ENCODE data around the gene SORCS2. TPM values are rescaled to one million over a fixed set of nuclear protein-coding genes. Genes with fewer than 3 reads are reported as not detected.

The SORCS2 gene
- total RNA-seq, 1 donor from 2014 or later, result 13.4 TPM

DNA sequence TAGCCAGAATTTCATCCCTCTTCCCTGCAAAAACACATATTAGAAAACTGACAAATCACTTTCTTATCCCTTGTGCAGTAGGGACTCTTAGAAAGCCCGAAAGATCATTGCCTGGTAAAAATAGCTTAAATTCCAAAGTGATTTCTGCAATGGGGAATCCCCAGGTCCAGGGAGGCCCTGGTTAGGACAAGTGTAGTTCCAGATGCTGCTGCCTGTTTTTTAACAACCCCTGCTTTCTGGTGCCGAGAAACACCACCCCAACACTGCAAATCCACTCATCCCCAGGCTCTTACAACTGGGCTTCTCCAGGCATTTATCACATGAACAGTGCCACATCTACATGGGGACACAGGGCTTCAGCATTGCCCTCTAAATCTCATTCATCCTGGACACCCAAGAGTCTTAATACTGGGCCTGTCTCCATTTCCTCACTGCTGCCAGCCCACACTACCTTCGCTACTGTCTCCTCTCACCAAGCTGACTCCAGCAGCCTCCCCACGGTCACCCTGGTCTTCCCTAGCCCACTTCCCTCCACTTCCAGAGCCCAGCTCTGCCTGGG lies 354.6 kb downstream of the SORCS2 start:
- Mint-ChIP-seq H3K36me3 (no peaks in the 10 kb centered on the region), H3K9me3 (no peaks in the 10 kb centered on the region), H3K27me3 (peaks cover 10% of the 10 kb centered on the region), H3K4me1 (ENCODE audit: unreplicated experiment) (peaks cover 16% of the 10 kb centered on the region), H3K4me3 (no peak overlapping the region), H3K27ac (peak overlapping the region; percentile 77)
- TF ChIP-seq CTCF (conservative IDR thresholded peaks at IDR 0.05), result no peak
- no peak for DNase-seq (ENCODE audit: extremely low spot score, unreplicated experiment)

DNA sequence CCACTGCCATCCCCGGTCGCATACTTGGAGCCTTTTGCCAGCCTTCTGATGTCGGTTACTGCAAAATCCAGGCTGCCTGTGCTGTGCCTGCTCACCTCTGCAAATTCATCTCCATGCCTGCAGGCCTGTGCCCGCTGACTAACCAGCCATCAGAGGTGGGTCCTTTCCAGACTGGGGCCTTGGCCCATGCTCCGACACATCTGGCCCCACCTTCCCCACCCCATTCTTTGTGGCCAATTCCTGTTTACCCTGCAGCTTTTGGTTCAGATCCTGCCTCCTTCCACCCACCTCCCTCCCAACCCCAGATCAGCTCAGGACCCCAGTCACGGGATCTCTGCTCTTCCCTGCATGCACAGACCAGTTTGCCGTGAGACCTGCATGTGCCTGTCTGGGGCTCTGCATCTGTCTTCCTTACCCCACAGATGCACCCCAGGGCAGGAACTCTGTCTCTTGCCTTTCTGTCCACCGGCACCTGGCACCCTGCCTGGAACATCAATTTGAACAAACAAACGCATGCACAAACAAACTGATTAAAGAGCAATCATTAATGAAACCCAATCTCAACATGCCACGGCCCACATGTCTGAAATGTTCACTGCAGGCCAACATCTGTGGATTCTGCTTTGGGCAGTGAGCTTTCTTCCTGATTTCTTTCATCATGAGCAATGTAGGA lies 355.2 kb downstream of the SORCS2 start:
- Mint-ChIP-seq H3K27me3 (peaks cover 7% of the 10 kb centered on the region), H3K36me3 (peaks cover under 1% of the 10 kb centered on the region), H3K4me1 (ENCODE audit: unreplicated experiment) (peaks cover 16% of the 10 kb centered on the region), H3K4me3 (no peak overlapping the region), H3K9me3 (peaks cover under 1% of the 10 kb centered on the region), H3K27ac (peak overlapping the region; percentile 77)
- DNase-seq (ENCODE audit: extremely low spot score, unreplicated experiment), result no peak
- no peak for TF ChIP-seq CTCF (conservative IDR thresholded peaks at IDR 0.05)

DNA sequence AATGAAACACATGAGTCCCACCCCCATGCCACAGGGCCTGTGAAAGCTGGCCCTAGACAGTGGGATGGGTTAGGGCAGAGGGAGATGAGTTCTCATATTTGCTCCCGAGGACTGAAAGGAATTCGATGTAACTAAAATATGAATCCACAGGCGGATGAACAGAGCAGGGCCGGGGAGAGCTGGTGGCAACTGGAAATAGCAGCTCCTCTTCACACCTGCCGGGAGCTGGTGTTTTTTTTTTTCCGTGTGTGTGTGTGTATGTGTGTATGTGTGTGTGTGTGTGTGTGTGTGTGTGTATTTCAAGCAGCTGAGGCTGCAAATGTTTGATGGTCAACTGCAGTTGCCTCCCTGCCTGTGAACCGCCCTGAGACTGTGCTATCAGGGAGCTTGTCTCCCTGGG lies 357.5 kb downstream of the SORCS2 start:
- Mint-ChIP-seq H3K27ac (no peak overlapping the region), H3K27me3 (peaks cover 11% of the 10 kb centered on the region), H3K4me3 (no peak overlapping the region), H3K36me3 (peaks cover 5% of the 10 kb centered on the region), H3K9me3 (peaks cover 21% of the 10 kb centered on the region), H3K4me1 (ENCODE audit: unreplicated experiment) (peaks cover 16% of the 10 kb centered on the region)
- DNase-seq (ENCODE audit: extremely low spot score, unreplicated experiment), result no peak
- no peak for TF ChIP-seq CTCF (conservative IDR thresholded peaks at IDR 0.05)

DNA sequence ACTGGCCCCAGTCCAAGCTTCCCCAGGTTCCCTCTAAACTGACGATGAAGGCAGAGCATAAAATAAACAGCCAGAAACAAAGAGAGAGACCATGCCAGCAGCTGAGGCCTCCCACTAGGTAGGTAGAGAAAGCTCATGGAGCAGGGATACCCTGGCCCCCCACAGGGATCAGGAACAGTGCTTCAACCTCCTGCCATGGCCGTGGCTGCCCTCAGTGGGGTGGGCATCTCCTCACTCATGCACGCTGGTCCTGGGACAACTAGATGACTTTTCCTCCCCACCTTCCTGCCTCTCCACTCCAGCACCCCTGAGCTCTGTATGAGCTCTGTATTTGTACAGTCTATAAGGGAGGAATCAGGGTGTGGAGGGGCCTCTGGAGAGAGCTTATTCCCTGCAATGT lies 360.1 kb downstream of the SORCS2 start:
- Mint-ChIP-seq H3K4me1 (ENCODE audit: unreplicated experiment) (peaks cover 4% of the 10 kb centered on the region), H3K4me3 (no peak overlapping the region), H3K27ac (no peak overlapping the region), H3K36me3 (peaks cover 5% of the 10 kb centered on the region), H3K9me3 (peaks cover 21% of the 10 kb centered on the region), H3K27me3 (peaks cover 10% of the 10 kb centered on the region)
- TF ChIP-seq CTCF (conservative IDR thresholded peaks at IDR 0.05), result no peak
- no peak for DNase-seq (ENCODE audit: extremely low spot score, unreplicated experiment)

DNA sequence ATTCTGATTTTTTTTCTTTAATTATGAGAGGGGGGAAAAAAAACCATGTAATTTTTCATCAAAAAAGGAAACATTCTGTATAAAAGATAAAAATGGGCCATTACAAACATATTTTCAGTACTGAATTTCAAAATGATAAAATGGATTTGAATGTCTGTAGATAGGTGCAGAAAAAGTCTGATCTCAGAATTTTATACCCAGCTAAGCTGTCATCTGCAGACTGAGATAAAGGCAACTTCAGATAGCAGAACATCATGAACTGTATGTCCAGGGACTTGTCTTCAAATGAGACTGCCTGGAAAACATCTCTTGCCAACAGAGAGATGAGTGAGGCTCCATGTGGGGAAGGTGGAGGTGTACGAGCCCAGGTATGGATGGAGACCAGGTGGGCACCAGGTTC lies 360.9 kb downstream of the SORCS2 start:
- DNase-seq (ENCODE audit: extremely low spot score, unreplicated experiment), result no peak
- H3K36me3 Mint-ChIP-seq, result peaks cover 5% of the 10 kb centered on the region
- no peak for TF ChIP-seq CTCF (conservative IDR thresholded peaks at IDR 0.05)
- H3K27ac Mint-ChIP-seq, result no peak overlapping the region
- H3K27me3 Mint-ChIP-seq, result peaks cover 10% of the 10 kb centered on the region
- H3K4me3 Mint-ChIP-seq, result no peak overlapping the region
- H3K9me3 Mint-ChIP-seq, result peaks cover 21% of the 10 kb centered on the region
- H3K4me1 Mint-ChIP-seq (ENCODE audit: unreplicated experiment), result no peaks in the 10 kb centered on the region
